Gastroesophageal sphincter (tissue), 3 donors: Measurements from ENCODE around the gene P4HTM.

Experiments used
- CTCF ChIP-seq, 4 experiments: fragments of 200-600 bp in 2 of 4; fragments of 450-650 bp in 2 of 4; sonication (generic) in 1 of 4; IDR thresholded peaks; one replicate each; pipeline ENCODE4 v1.5.1; 2017 to 2019; ENCODE audit warnings: antibody characterized with exemption in 4 of 4, mild to moderate bottlenecking in 2 of 4, moderate library complexity in 2 of 4
- EP300 ChIP-seq: sonication (generic); formaldehyde crosslinking; IDR thresholded peaks from one replicate; pipeline ENCODE4 v1.6.1; 2017; ENCODE audit warnings: antibody characterized with exemption, mild to moderate bottlenecking
- POLR2A ChIP-seq, 2 donors: fragments of 450-650 bp; IDR thresholded peaks; one replicate each; pipeline ENCODE4 v1.6.1; 2017; ENCODE audit warnings: antibody characterized with exemption in 2 of 2, mild to moderate bottlenecking in 2 of 2, moderate library complexity in 1 of 2
- POLR2AphosphoS5 ChIP-seq: sonication (generic); formaldehyde crosslinking; IDR thresholded peaks from one replicate; pipeline ENCODE4 v1.6.1; 2017; ENCODE audit warnings: antibody characterized with exemption

GRCh38 chr3:49054344-49054862, 64.4 kb downstream of the P4HTM start:
- TF ChIP-seq POLR2AphosphoS5 (no peak), CTCF (IDR thresholded peaks at IDR 0.05) (no peak), POLR2A (IDR thresholded peaks at IDR 0.05) (no peak), EP300 (no peak)
